ENCODE results near the gene SIAH3. TPM values are rescaled to one million over a fixed set of nuclear protein-coding genes. Genes with fewer than 3 reads are reported as not detected.

Gene SIAH3
- total RNA-seq, 4 donors from 2014 or later: under 0.01 to 0.12 TPM; not detected in 2

GRCh38 chr13:45827318-45827717 lies 24.2 kb downstream of the SIAH3 start:
- DNase-seq (ENCODE audit: low spot score) (no peak), ATAC-seq (ENCODE audit: low FRiP score) (no peak)
- no peak for TF ChIP-seq CTCF (IDR thresholded peaks at IDR 0.05)

GRCh38 chr13:45826731-45827130 lies 24.8 kb downstream of the SIAH3 start:
- ATAC-seq (ENCODE audit: low FRiP score) (no peak), DNase-seq (ENCODE audit: low spot score) (no peak)
- no peak for TF ChIP-seq CTCF (IDR thresholded peaks at IDR 0.05)

- TF ChIP-seq CTCF (IDR thresholded peaks at IDR 0.05): no peak
- DNase-seq (ENCODE audit: low spot score) (no peak), ATAC-seq (ENCODE audit: low FRiP score) (no peak)
Measured at GRCh38 chr13:45825387-45825650, 26.2 kb downstream of the SIAH3 start.

- no peak for DNase-seq (ENCODE audit: low spot score)
- no peak for TF ChIP-seq CTCF (IDR thresholded peaks at IDR 0.05)
- no peak for ATAC-seq (ENCODE audit: low FRiP score)
Measured at GRCh38 chr13:45823583-45823982, 28.0 kb downstream of the SIAH3 start.

- DNase-seq (ENCODE audit: low spot score): no peak
- no peak for TF ChIP-seq CTCF (IDR thresholded peaks at IDR 0.05)
- ATAC-seq (ENCODE audit: low FRiP score): no peak
Measured at GRCh38 chr13:45821811-45822210, 29.7 kb downstream of the SIAH3 start.

GRCh38 chr13:45820106-45820838 lies 31.3 kb downstream of the SIAH3 start:
- DNase-seq (ENCODE audit: low spot score) (no peak), ATAC-seq (ENCODE audit: low FRiP score) (no peak)
- TF ChIP-seq CTCF (IDR thresholded peaks at IDR 0.05): no peak

- no peak for DNase-seq (ENCODE audit: low spot score)
- TF ChIP-seq CTCF (IDR thresholded peaks at IDR 0.05): no peak
- ATAC-seq (ENCODE audit: low FRiP score): no peak
Measured at GRCh38 chr13:45817833-45818232, 33.7 kb downstream of the SIAH3 start.

Data from omental fat pad (tissue), 4 donors.